ENCODE measurements around the gene IFNA7.
"Not testable (repeated sequence)": the region's sequence is repeated elsewhere in the genome, so short reads cannot be mapped to it uniquely, and the experiment has no call there.

IFNA7 gene

DNA sequence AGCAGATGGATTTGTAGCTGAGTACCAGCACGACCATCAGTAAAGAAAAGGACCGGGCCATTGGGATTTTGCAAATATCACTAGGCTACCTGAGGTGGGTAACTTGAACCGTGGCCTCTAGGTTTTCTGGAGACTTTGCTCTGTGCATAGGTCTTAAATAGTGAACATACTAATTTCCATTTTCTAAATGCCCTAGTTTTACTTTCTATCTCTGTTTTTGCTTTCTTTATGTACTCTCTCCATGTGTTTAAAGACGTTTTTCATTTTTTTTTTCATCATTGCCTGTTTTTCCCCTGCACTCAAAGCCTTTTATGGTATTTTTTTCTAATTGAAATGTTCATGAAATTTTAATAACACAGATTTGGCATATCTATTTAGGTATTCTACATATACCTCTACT is at the start of gene IFNA7:
Gene IFNA7 (minus strand): TSS at position 101 of the 400 bp plus-strand sequence. CDS start 40 bp downstream, at position 61.
- DNase-seq (ENCODE audit: low read depth): not testable (repeated sequence)

DNA sequence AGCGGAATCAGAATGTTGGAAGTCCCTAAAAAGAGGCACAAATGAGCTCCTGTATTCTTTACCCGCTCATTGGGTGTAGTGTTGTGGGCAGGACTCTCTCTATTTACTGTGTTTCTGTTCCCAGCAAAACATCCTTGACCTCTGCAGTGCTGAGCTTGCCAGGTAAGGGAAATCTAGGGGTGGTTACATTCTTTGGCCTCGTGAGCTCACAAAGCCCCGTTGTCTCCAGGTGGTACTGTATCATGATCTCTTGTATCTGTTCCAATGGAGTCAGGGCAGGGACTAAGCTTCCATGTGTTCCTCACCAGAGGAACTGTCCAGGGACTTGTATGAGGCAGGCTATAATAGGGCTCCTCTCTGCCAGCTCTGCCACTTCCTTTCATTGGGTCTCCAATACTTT is 49.6 kb upstream of the IFNA7 start:
- no peak for DNase-seq (ENCODE audit: low read depth)

DNA sequence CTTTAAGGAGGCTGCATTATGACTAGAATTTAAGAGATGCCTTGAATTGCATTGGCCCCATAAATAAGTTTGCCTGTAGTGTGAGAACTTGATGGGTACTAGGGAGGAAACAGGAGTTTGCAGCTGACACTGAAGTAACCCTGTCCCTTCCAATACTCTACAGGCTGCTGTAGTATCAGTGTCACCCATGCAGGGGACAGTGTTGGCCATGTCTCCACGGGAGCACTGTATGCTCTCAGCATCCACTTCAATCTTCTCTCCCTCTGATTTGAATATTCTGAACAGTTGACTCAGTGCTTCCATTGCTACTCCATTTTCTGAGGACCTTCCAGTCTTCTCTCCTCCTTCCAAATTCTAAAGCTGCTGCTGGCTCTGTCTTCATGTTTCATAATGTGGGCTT is 49.2 kb upstream of the IFNA7 start:
- DNase-seq (ENCODE audit: low read depth): no peak

DNA sequence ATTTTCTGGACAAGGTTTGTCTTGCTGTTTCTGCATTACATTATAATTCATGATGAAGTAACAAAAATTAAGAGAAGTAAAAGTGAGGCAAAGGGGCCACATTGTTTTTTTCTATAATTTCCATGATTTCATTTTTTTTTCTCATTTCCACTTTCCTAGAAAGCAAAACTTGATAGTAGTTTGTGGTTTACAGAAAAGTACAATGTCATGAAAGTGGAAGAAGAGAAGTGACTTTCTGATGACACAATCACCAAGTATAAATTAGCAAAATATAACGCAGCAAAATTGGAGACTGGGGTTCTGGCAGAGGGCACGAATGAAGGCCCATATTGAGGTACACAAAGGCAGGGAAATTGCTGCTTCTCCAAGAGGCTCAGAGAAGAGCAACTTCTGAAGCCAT is 42.8 kb upstream of the IFNA7 start:
- no peak for DNase-seq (ENCODE audit: low read depth)

DNA sequence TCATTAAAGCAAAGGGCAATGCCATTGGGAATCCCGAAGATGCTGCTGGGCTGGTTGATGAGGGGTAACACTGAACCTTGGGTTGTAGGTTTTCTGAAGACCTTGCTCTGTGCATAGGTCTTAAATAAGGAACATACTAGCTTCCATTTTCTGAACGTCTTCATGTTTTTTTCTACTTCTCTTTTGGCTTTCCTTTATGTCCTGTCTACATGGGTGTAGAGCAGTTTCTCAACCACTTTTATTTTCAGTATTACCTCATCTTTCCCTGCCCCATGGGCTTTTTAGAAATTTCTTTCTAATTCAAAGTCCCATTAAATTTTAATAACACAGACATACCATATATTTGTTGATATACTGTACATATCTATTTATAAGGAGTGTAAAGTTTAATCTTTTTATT is 37.9 kb upstream of the IFNA7 start, which contains the start of gene IFNA14:
Gene IFNA14 (minus strand): TSS at position 95 of the 400 bp plus-strand sequence. CDS start 70 bp downstream, at position 25.
- DNase-seq (ENCODE audit: low read depth): no peak

DNA sequence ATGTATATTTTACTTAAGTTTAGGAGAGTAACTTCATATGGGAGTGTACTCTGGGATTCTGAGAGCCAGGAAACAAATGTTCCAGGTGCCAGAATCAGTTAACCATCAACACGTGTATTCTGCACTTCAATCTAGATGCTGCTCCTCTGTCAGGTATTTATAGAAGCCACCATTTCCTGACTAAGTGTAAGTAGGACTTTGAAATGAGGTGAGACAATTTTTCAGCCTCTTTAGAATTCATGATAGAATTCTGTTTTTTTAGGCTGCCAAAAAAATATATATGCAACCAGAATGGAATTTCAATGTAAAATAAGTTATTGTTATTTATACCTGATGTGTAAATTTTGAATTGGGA is 34.3 kb upstream of the IFNA7 start:
- not testable (repeated sequence) for DNase-seq (ENCODE audit: low read depth)

DNA sequence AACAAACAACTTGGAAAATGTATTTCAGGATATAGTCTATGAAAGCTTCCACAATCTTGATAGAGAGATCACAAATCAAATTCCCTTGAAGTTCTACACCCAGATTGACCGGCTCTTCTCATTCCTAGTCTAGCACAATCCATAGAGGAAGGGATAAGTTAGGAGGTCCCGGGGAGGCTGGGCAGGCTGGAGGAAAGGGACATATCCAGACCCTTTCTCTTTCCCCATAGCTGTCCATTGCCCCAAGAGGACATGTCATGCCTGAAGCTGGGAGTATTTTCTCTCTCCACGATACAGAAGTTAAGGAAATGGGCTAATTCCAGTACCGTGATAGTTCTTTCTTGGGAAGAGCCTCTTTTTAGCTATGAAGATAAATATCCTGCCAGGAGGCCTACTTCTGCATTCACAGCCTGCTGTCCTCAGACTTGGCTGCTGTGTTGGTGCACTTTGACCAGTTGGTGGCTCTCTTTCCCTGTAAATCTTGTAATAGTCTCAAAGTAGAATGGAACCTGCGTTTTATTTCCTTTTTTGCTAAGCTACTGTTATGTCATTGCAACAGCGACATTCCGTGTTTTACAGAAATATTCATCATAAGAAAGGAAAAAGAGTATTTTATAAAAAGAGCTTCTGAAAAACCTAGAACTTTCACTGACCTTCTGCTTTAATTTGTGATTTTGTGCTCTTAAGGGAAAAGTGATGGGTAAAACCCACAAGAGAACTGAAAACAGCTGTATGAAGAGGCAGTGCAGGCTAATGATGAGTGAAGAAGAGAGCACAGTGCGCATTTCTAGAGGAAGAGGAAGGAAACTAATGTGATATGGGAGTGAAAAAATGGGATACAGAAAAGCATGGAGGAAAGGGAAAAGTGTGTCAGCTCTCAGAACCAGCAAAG is 33.7 kb upstream of the IFNA7 start:
- DNase-seq (ENCODE audit: low read depth): peak; percentile 1

DNA sequence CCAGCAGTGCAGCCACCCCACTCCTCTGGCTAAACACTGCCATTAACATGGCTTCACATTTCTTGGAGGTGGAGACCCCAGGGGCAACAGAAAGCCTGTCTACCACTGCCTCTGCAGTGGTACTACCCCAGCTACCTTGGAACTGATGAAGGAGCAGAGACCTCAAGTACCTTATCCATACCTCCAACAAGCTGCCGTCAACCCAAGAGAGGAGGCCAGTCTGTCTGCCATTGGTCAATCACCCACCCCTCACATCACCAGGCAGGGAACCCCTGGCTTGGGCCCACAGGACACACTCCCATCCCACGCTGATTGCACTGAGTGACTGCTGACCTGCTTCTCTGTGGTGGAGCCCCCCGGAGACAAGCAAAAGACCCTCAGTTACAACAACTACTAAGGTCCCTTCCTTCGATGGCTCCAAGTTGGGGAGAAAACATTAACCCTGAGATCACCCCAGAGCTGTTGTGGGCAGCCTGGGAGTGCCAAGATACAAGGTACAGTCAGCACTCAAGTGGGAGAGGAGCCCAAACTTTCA is 32.2 kb upstream of the IFNA7 start:
- DNase-seq (ENCODE audit: low read depth): no peak

DNA sequence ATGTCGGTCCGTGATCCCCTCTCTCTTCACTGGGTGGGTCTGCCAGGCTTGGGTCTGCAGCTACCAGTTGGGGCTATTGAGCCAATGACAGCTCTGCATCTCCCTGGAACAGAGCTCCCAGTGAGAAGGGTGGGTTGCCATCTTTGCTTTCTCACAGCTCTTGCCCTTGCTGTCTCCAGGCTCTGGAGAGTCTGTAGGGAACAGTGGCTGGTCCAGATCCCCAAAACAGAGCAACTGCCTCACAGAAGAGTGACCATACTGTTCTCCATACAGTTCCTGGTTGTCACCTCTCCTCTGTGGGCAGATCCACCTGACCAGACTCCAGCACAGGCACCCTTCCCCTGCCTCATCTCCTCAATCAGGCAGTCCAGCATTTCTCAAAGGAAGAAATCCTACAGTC is 31.3 kb upstream of the IFNA7 start:
- DNase-seq (ENCODE audit: low read depth): no peak

DNA sequence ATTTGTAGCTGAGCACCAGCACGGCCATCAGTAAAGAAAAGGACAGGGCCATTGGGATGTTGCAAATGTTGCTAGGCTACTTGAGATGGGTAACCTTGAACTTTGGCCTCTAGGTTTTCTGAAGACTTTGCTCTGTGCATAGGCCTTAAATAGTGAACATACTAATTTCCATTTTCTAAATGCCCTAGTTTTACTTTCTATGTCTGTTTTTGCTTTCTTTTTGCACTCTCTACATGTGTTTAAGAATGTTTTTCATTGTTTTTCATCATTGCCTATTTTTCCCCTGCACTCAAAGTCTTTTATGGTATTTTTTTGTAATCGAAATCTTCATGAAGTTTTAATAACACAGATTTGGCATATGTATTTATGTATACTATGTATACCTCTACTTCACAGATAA is 26.1 kb upstream of the IFNA7 start, which contains the start of gene IFNA17:
Gene IFNA17 (minus strand): TSS at position 101 of the 400 bp plus-strand sequence. CDS start 49 bp downstream, at position 52.
- DNase-seq (ENCODE audit: low read depth): no peak

DNA sequence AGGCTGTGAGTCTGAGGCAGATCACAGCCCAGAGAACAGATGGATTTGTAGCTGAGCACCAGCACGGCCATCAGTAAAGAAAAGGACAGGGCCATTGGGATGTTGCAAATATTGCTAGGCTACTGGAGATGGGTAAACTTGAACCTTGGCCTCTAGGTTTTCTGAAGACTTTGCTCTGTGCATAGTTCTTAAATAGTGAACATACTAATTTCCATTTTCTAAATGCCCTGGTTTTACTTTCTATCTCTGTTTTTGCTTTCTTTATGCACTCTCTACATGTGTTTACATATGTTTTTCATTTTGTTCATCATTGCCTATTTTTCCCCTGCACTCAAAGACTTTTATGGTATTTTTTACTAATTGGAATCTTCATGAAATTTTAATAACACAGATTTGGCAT is 15.2 kb upstream of the IFNA7 start, which contains the start of gene IFNA16:
Gene IFNA16 (minus strand): TSS at position 101 of the 400 bp plus-strand sequence. CDS start 6 bp downstream, at position 95.
- DNase-seq (ENCODE audit: low read depth): not testable (repeated sequence)

DNA sequence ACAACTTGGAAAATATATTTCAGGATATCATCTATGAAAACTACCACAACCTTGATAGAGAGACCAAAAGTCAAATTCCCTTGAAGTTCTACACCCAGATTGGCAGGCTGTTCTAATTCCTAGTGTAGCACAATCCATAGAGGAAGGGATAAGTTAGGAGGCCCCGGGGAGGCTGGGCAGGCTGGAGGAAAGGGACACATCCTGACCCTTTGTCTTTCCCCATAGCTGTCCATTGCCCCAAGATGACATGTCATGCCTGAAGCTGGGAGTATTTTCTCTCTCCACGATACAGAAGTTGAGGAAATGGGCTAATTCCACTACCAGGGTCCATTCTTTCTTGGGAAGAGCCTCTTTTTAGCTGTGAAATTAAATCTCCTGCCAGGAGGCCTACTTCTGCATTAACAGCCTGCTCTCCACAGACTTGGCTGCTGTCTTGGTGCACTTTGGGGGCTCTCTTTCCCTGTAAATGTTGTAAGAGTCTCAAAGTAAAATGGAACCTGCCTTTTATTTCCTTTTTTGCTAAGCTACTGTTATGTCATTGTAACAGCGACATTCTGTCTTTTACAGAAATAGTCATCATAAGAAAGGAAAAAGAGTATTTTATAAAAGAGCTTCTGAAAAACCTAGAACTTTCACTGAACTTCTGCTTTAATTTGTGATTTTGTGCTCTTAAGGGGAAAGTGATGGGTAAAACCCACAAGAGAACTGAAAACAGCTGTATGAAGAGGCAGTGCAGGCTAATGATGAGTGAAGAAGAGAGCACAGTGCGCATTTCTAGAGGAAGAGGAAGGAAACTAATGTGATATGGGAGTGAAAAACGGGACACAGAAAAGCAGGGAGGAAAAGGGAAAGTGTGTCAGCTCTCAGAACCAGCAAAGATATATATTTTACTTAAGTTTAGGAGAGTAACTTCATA is 11.7 kb upstream of the IFNA7 start:
- DNase-seq (ENCODE audit: low read depth): not testable (repeated sequence)

DNA sequence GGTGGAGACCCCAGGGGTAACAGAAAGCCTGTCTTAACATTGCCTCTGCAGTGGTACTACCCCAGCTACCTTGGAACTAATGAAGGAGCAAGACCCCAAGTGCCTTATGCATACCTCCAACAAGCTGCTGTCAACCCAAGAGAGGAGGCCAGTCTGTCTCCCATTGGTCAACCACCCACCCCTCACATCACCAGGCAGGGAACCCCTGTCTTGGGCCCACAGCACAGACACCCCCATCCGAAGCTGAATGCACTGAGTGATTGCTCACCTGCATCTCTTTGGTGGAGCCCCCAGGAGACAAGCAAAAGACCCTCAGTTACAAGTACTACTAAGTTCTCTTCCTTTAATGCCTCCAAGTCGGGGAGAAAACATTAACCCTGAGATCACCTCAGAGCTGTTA is 10.2 kb upstream of the IFNA7 start:
- not testable (repeated sequence) for DNase-seq (ENCODE audit: low read depth)

DNA sequence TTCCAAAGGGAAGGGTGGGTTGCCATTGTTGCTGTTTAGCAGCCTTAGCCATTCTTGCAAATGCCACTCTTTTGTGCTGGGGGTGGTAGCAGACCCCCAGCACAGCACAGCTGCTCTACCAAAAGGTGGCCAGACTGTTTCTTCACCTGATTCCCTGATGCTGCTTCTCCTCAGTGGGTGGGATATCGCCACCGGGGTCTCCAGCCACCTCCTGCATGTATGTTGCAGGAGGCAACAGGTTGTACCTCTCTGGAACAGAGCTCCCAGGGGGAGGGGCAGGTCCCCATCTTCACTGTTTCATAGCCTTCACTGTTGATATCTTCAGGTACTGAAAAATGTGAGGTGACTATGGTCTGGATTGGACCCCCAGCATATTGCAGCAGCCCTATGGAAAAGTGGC is 8.8 kb upstream of the IFNA7 start:
- not testable (repeated sequence) for DNase-seq (ENCODE audit: low read depth)

DNA sequence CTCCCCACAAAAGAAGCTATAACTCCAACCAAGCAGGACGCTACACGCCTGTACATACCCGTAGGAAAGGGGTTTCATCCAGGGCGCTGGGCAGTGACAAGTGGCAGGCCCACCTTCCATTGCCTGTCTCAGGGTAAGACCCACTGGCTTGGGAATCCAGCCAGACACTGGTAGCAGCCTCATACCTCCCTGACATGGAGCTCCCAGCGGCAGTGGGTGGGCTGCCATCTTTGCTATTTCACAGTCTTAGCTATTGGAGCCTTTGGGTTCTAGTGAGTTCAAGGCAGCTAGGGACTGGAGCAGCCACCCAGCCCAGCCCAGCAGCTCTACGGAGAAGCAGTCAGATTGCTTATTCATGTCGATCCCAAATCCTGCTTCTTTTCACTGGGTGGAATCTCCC is 8.3 kb upstream of the IFNA7 start:
- no peak for DNase-seq (ENCODE audit: low read depth)

DNA sequence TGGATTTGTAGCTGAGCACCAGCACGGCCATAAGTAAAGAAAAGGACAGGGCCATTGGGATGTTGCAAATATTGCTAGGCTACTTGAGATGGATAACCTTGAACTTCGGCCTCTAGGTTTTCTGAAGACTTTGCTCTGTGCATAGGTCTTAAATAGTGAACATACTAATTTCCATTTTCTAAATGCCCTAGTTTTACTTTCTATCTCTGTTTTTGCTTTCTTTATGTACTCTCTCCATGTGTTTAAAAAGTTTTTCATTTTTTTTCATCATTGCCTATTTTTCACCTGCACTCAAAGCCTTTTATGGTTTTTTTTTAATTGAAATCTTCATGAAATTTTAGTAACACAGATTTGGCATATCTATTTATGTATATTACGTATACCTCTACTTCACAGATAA is 5.0 kb upstream of the IFNA7 start, which contains the start of gene IFNA10:
Gene IFNA10 (minus strand): TSS at position 101 of the 400 bp plus-strand sequence. CDS start 46 bp downstream, at position 55.
- not testable (repeated sequence) for DNase-seq (ENCODE audit: low read depth)

DNA sequence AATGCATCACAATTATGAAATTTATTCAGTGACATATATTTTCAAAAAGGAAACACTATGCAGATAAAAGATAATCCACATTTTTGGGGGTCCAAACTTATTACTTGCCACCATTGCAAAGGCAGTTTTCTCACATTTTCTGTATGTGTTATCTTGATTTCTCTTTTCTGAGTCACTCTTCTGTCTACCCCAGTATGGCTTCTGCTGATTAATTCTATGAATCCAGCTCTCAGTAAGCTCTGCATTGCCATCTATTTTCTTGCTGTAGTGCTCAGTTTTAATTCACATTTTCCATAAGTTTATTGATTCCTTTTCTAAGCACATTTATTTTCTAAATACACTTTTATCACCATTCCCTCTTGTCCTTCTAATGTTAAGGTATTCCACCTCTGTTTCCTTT is 3.2 kb upstream of the IFNA7 start:
- no peak for DNase-seq (ENCODE audit: low read depth)

DNA sequence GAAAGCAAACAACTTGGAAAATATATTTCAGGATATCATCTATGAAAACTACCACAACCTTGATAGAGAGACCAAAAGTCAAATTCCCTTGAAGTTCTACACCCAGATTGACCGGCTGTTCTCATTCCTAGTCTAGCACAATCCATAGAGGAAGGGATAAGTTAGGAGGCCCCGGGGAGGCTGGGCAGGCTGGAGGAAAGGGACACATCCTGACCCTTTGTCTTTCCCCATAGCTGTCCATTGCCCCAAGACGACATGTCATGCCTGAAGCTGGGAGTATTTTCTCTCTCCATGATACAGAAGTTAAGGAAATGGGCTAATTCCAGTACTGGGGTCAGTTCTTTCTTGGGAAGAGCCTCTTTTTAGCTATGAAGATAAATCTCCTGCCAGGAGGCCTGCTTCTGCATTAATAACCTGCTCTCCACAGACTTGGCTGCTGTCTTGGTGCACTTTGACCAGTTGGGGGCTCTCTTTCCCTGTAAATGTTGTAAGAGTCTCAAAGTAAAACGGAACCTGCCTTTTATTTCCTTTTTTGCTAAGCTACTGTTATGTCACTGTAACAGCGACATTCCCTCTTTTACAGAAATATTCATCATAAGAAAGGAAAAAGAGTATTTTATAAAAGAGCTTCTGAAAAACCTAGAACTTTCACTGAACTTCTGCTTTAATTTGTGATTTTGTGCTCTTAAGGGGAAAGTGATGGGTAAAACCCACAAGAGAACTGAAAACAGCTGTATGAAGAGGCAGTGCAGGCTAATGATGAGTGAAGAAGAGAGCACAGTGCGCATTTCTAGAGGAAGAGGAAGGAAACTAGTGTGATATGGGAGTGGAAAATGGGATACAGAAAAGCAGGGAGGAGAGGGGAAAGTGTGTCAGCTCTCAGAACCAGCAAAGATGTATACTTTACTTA is 6.9 kb downstream of the IFNA7 start:
- DNase-seq (ENCODE audit: low read depth): not testable (repeated sequence)

DNA sequence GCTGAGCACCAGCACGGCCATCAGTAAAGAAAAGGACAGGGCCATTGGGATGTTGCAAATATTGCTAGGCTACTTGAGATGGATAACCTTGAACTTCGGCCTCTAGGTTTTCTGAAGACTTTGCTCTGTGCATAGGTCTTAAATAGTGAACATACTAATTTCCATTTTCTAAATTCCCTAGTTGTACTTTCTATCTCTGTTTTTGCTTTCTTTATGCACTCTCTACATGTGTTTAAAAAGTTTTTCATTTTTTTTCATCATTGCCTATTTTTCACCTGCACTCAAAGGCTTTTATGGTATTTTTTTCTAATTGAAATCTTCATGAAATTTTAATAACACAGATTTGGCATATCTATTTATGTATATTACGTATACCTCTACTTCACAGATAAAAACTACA is 14.5 kb downstream of the IFNA7 start, which contains the start of gene IFNA4:
Gene IFNA4 (minus strand): TSS at position 101 of the 400 bp plus-strand sequence. CDS start 56 bp downstream, at position 45.
- not testable (repeated sequence) for DNase-seq (ENCODE audit: low read depth)

All from HS-27A (cell line).